NCI-H2107 treated with DMSO at 0.1 percent for 48 hours (cell line): ENCODE measurements around the gene HMG20A.

Experiments
- DNase-seq: peaks from one replicate; lab custom pipeline; 2025; ENCODE audit not compliant: unreplicated experiment; lab: John Stamatoyannopoulos, UW

Gene HMG20A

GRCh38 chr15:77497110-77497737 lies 76.5 kb downstream of the HMG20A start:
- DNase-seq: peak; percentile 62

GRCh38 chr15:77497942-77498361 lies 77.3 kb downstream of the HMG20A start:
- DNase-seq: no peak

- no peak for DNase-seq
Observed at GRCh38 chr15:77499087-77499760, 78.5 kb downstream of the HMG20A start.

- DNase-seq: no peak
Observed at GRCh38 chr15:77500989-77501388, 80.3 kb downstream of the HMG20A start.

GRCh38 chr15:77502379-77503095 lies 81.8 kb downstream of the HMG20A start:
- no peak for DNase-seq

- DNase-seq: no peak
Observed at GRCh38 chr15:77503240-77503639, 82.6 kb downstream of the HMG20A start.

GRCh38 chr15:77503764-77504163 lies 83.1 kb downstream of the HMG20A start:
- no peak for DNase-seq

- peak; percentile 91 for DNase-seq
Observed at GRCh38 chr15:77504306-77504705, 83.6 kb downstream of the HMG20A start.

- DNase-seq: no peak
Observed at GRCh38 chr15:77504871-77505270, 84.2 kb downstream of the HMG20A start.

- no peak for DNase-seq
Observed at GRCh38 chr15:77505556-77505955, 84.9 kb downstream of the HMG20A start.

- DNase-seq: peak; percentile 82
Observed at GRCh38 chr15:77506311-77507142, 85.8 kb downstream of the HMG20A start.

- no peak for DNase-seq
Observed at GRCh38 chr15:77507143-77507897, 86.6 kb downstream of the HMG20A start.

- DNase-seq: no peak
Observed at GRCh38 chr15:77507911-77508310, 87.2 kb downstream of the HMG20A start.

- DNase-seq: no peak
Observed at GRCh38 chr15:77508541-77509243, 88.0 kb downstream of the HMG20A start.

- DNase-seq: no peak
Observed at GRCh38 chr15:77510066-77511057, 89.7 kb downstream of the HMG20A start.

GRCh38 chr15:77511869-77512268 lies 91.2 kb downstream of the HMG20A start:
- DNase-seq: no peak

GRCh38 chr15:77513226-77513625 lies 92.5 kb downstream of the HMG20A start:
- DNase-seq: no peak

GRCh38 chr15:77514641-77515402 lies 94.1 kb downstream of the HMG20A start:
- DNase-seq: no peak
